Dermis blood vessel endothelial cell (primary cell): ENCODE results near the gene DOCK9. TPM values are rescaled to one million over a fixed set of nuclear protein-coding genes. Genes with fewer than 3 reads are reported as not detected.
"Not testable (repeated sequence)": the region's sequence is repeated elsewhere in the genome, so short reads cannot be mapped to it uniquely, and the experiment has no call there.

Source experiments
- DNase-seq: peaks from one replicate; pipeline ENCODE4 v3.0.0; 2010
- total RNA-seq: library from RNA; depleted of rRNA; stranded (reverse); fragments of >200 nt; gene quantifications from 2 replicates; pipeline ENCODE4 v1.2.3, GENCODE V29; 2014

The DOCK9 gene
- total RNA-seq, 1 donor from 2014 or later, result 556 TPM

GRCh38 chr13:98761986-98762616 is 215.8 kb downstream of the DOCK9 start:
- DNase-seq, result no peak

GRCh38 chr13:98761126-98761985 is 216.5 kb downstream of the DOCK9 start:
- DNase-seq, result no peak

DNA sequence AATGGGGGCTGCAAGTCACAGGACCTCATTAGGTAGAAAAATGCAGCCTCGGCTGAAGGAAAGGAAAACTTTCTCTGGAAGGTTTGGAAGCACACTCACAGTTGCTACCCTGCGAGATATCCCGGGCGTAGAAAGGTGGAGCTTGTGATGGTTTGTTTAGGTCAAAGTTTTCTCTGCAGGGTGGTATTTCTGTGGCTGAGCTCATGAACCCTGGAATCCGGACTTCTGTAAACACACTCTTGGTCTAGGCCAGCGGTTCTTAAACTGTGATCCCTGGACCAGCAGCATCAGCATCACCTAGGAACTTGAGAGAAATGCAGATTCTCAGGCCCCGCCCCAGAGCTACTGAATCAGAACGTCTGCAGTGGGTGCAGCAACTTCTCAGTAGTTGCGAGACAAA is 222.1 kb downstream of the DOCK9 start:
- DNase-seq, result no peak

- no peak for DNase-seq
These were observed 222.7 kb downstream of the DOCK9 start for GRCh38 chr13:98755116-98755515.

DNA sequence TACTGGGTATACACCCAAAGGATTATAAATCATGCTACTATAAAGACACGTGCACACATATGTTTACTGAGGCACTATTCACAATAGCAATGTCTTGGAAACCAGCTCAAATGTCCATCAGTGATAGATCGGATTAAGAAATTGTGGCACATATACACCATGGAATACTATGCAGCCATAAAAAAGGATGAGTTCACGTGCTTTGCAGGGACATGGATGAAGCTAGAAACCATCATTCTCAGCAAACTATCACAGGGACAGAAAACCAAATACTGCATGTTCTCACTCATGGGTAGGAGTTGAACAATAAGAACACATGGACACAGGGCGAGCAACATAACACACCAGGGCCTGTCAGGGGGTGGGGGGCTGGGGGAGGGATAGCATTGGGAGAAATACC is 223.4 kb downstream of the DOCK9 start:
- DNase-seq, result not testable (repeated sequence)

DNA sequence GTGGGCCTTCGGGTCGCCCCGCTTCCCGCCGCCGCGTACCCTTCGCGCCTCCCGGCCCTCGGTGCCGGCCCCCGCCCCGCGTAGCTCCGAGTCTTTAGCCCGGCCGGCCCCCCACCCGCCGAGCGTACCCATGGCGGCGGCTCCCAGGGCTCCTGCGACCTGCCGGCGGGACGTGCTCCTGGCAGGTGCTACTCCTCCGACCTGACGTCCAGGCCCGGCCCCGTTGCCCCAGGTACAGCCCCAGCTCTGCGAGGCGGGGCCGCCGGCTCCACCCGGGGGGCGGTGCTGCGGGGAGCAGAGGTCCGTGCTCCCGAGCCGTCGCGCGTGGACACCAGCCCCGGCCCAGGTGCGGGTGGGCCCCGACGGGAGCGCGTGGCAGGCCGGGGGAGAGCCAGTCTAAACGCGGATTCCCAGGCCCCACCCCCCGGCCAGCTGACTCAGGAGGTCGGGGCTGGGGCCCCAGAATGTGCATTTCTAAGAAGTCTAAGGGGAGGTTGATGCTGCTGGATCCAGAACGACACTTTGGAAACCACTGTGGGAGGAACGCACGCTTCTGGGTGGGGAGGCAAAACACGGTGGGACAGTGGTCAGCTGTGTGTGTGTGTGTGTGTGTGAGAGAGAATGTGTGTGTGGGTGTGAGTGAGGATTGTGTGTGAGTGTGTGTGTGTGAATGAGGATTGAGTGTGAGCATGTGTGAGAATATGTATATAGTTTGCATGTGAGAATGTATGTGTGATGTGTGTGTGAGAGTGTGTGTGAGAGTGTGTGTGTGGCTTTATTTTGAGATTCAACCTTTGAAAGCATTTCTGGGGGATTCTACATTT is 225.2 kb downstream of the DOCK9 start, which contains the start of gene SLC15A1:
Gene SLC15A1, minus strand, starts transcription at position 206 of the 824 bp plus-strand sequence. Its CDS starts 74 bp downstream, at position 132.
- DNase-seq, result no peak

DNA sequence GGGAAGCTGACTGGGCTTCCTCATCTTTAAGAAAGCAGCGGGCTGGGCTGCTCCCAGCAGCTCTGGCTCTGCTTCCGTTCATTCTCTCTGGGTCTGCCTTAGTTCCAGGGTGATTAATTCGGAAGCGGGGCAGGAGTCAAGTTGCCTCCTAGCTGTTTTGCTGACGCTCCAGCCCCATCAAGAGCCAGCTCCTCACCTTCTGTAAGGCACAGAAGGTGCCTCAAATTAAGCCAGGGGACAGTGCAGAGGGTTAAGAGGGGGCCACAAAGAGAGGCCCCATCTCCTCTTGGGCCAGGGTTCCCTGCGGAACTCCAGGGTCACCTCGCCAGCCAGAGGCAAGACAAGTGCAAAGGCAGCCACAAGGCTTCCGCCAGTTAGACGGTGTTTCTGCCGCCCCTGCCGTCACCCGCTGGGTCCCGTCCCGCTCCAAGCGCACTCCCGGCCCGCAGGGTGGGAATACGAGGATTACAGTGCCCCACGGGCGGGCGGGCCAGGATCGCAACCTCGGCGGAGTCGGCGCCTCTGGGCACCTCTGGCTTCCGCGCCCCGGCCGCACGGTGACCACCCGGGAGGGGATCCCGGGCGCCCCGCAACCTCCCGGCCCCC is 225.9 kb downstream of the DOCK9 start:
- DNase-seq, result peak; percentile 57

GRCh38 chr13:98751367-98751782 is 226.5 kb downstream of the DOCK9 start:
- DNase-seq, result peak; percentile 15

GRCh38 chr13:98749501-98749900 is 228.4 kb downstream of the DOCK9 start:
- DNase-seq, result no peak

DNA sequence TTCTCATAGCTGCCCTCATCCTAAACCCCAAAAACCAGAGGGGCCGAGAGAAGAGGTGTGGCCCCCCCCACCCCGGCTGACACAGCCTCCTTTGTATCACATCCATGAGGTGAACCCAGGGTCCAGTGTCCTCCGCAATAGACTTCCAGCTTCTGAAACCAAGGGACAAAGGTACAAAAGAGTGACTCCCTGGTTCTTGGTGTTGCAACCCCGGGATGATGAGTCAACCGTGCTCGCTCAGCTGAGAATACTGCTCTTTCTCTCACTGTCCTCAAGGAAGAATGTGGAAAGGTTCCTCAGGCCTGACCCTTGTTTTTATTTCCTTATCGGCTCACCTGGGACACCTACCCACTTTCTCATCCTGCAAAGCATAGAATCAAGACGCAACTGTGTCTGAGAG is 230.9 kb downstream of the DOCK9 start:
- DNase-seq, result no peak

Other genes starting within 250 kb of the DOCK9 start
- 0.05 TPM in 1 of 2 replicates, not detected in the other for gene SLC15A1, start 225.4 kb downstream of the DOCK9 start, total RNA-seq
- gene UBAC2, start 222.8 kb upstream of the DOCK9 start, total RNA-seq, result 48.8 and 57.3 TPM in 2 replicates